Measurements from ENCODE around the gene SKP1. TPM values are rescaled to one million over a fixed set of nuclear protein-coding genes. Genes with fewer than 3 reads are reported as not detected.
A peak's percentile ranks its signal among the peaks of the same experiment; 100 is the strongest.

The SKP1 gene
- total RNA-seq, 2 donors from 2014 or later = 206 to 236 TPM

- no peaks in the 10 kb centered on the region for H3K4me1 ChIP-seq (ENCODE audit: control insufficient read depth in 1 of 2, low read depth in 2 of 2)
- DNase-seq (ENCODE audit: low spot score) (no peak), ATAC-seq (ENCODE audit: insufficient number of reproducible peaks, low FRiP score, low read depth) (no peak)
- peaks cover 32% of the 10 kb centered on the region for H3K36me3 ChIP-seq
- no peak overlapping the region for H3K27ac ChIP-seq
- no peak for TF ChIP-seq CTCF (IDR thresholded peaks at IDR 0.05)
- no peaks in the 10 kb centered on the region for H3K9me3 ChIP-seq
- H3K4me3 ChIP-seq = no peak overlapping the region
- H3K27me3 ChIP-seq (replicated peaks; ENCODE audit: insufficient read depth) = no peaks in the 10 kb centered on the region
Measured at GRCh38 chr5:134148316-134148715, 28.4 kb downstream of the SKP1 start.

GRCh38 chr5:134146651-134147518 is 29.9 kb downstream of the SKP1 start:
- Histone ChIP-seq H3K27ac (no peak overlapping the region), H3K36me3 (peaks cover 33% of the 10 kb centered on the region), H3K9me3 (no peaks in the 10 kb centered on the region), H3K4me1 (ENCODE audit: control insufficient read depth in 1 of 2, low read depth in 2 of 2) (no peaks in the 10 kb centered on the region), H3K4me3 (no peak overlapping the region), H3K27me3 (replicated peaks; ENCODE audit: insufficient read depth) (no peaks in the 10 kb centered on the region)
- TF ChIP-seq CTCF (IDR thresholded peaks at IDR 0.05) = no peak
- ATAC-seq (ENCODE audit: insufficient number of reproducible peaks, low FRiP score, low read depth) = no peak
- no peak for DNase-seq (ENCODE audit: low spot score)

- H3K9me3 ChIP-seq = no peaks in the 10 kb centered on the region
- H3K4me3 ChIP-seq = no peak overlapping the region
- TF ChIP-seq CTCF (IDR thresholded peaks at IDR 0.05) = peak; percentile 95
- H3K27me3 ChIP-seq (replicated peaks; ENCODE audit: insufficient read depth) = no peaks in the 10 kb centered on the region
- DNase-seq (ENCODE audit: low spot score) (no peak), ATAC-seq (ENCODE audit: insufficient number of reproducible peaks, low FRiP score, low read depth) (no peak)
- H3K4me1 ChIP-seq (ENCODE audit: control insufficient read depth in 1 of 2, low read depth in 2 of 2) = no peaks in the 10 kb centered on the region
- H3K27ac ChIP-seq = no peak overlapping the region
- H3K36me3 ChIP-seq = peaks cover 33% of the 10 kb centered on the region
Measured at GRCh38 chr5:134145779-134146581, 30.8 kb downstream of the SKP1 start.

GRCh38 chr5:134145041-134145757 is 31.6 kb downstream of the SKP1 start:
- no peak for ATAC-seq (ENCODE audit: insufficient number of reproducible peaks, low FRiP score, low read depth)
- TF ChIP-seq CTCF (IDR thresholded peaks at IDR 0.05) = no peak
- no peak for DNase-seq (ENCODE audit: low spot score)
- Histone ChIP-seq H3K27ac (no peak overlapping the region), H3K36me3 (peaks cover 27% of the 10 kb centered on the region), H3K4me3 (no peak overlapping the region), H3K27me3 (replicated peaks; ENCODE audit: insufficient read depth) (no peaks in the 10 kb centered on the region), H3K4me1 (ENCODE audit: control insufficient read depth in 1 of 2, low read depth in 2 of 2) (no peaks in the 10 kb centered on the region), H3K9me3 (no peaks in the 10 kb centered on the region)

Measured in thoracic aorta (tissue), 2 donors.